GM12865 (cell line): Measurements from ENCODE around the gene MCC.

ENCODE experiments used
- DNase-seq: peaks from one replicate; pipeline ENCODE4 v3.0.0; 2010; ENCODE audit warnings: low read depth
- H3K4me3 ChIP-seq: 2 replicates; pipeline ENCODE4 v1.5.1; 2011; ENCODE audit warnings: mild to moderate bottlenecking, low read depth, low read length, control low read depth
- TF ChIP-seq, protein P1 (sequence below): IDR thresholded peaks from 2 replicates; pipeline ENCODE4 v1.5.1; 2011; ENCODE audit warnings: low read length, control low read depth, low read depth, inconsistent platforms; ENCODE audit not compliant: insufficient read depth; ENCODE audit errors: missing control alignments

Gene MCC

DNA sequence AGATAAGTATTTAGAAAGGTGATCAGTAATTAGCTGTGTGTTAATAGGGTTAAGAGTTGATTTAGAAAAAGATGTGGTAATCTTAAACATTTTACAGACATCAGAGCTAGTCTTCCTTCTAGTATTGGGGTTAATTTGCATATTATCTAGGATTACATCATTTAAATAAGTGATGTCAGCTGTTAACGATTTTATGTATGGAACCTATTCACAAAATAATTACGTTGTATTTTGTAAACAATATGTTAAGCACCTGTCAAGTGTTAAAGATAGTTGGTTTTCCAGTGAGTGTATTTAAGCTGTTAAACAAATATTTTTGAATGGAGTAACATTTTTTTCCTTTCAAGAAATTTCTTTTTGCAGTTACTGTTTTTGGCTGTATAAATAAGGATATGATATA is 509.4 kb downstream of the MCC start:
- peak overlapping the region; percentile 93 for H3K4me3 ChIP-seq
- TF ChIP-seq, protein P1, sequence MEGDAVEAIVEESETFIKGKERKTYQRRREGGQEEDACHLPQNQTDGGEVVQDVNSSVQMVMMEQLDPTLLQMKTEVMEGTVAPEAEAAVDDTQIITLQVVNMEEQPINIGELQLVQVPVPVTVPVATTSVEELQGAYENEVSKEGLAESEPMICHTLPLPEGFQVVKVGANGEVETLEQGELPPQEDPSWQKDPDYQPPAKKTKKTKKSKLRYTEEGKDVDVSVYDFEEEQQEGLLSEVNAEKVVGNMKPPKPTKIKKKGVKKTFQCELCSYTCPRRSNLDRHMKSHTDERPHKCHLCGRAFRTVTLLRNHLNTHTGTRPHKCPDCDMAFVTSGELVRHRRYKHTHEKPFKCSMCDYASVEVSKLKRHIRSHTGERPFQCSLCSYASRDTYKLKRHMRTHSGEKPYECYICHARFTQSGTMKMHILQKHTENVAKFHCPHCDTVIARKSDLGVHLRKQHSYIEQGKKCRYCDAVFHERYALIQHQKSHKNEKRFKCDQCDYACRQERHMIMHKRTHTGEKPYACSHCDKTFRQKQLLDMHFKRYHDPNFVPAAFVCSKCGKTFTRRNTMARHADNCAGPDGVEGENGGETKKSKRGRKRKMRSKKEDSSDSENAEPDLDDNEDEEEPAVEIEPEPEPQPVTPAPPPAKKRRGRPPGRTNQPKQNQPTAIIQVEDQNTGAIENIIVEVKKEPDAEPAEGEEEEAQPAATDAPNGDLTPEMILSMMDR = no peak
- no peak for DNase-seq

DNA sequence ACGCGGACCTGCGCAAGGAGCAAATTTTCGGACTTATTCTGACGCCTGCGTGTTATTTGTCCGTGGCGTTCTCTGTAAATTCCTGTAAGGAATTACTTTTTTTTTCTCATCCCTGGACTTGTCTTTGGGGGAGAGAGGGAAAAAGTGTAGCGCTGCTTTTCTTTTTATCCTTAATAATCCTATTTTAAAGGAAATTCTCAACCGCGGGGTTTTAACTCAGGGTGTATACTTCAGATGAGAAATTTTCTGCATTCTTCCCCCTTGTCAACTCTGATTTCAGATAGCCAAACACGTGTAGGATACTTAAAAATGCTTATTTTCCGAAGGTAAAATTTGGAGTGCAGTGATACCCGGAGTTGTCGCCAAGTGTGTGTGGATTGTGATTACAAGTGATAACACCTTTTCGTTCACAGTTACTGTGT is 510.8 kb downstream of the MCC start:
- TF ChIP-seq, protein P1 = no peak
- DNase-seq = no peak
- peak overlapping the region; percentile 93 for H3K4me3 ChIP-seq

DNA sequence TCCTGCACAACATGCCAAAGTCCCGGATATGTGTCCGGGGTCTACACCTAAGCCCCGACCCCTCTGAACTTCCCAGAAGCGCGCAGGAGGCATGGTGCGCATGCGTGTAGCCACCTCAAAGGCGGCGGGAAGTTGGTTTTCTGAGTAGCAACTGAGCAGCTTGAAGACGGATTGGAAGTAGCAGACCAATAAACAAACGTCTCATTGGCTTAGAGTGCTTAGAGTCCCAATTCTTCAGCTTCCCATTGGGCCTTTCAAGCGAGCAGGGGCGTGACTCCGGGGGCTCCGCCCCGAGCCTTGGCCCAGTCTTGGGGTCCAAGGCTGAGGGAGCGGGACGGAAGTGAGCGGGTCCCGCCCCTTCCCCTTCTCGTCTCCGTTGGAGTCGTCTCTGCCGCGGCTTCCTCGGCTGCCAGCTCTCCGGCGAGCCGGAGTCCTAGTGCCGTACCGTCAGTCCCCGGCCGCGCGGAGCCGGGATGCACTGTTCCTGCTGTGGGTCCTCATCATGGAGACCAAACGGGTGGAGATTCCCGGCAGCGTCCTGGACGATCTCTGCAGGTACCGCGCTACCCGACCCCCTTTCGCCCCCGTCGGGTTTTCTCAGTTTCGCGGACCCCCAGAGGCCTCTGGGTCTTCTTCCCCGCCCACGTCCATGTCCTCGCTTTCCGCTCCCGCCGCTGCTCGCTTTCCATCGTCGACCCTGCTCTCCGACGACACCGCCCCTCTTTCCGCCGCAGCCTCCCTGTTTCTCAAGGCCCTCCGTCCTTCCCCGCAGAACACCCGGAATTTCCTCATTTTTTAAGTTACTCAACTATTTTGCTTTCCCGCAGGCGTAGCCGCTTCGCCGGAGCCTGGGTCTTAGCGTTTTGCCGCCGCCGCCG is 511.6 kb downstream of the MCC start, which contains the start of gene DCP2:
TSS of gene DCP2 (plus strand) at position 367 of the 878 bp plus-strand sequence. CDS start at position 503, 136 bp downstream.
- peak; percentile 99 for DNase-seq
- H3K4me3 ChIP-seq = peak within 1 kb of the TSS; percentile 93
- TF ChIP-seq, protein P1 = no peak

DNA sequence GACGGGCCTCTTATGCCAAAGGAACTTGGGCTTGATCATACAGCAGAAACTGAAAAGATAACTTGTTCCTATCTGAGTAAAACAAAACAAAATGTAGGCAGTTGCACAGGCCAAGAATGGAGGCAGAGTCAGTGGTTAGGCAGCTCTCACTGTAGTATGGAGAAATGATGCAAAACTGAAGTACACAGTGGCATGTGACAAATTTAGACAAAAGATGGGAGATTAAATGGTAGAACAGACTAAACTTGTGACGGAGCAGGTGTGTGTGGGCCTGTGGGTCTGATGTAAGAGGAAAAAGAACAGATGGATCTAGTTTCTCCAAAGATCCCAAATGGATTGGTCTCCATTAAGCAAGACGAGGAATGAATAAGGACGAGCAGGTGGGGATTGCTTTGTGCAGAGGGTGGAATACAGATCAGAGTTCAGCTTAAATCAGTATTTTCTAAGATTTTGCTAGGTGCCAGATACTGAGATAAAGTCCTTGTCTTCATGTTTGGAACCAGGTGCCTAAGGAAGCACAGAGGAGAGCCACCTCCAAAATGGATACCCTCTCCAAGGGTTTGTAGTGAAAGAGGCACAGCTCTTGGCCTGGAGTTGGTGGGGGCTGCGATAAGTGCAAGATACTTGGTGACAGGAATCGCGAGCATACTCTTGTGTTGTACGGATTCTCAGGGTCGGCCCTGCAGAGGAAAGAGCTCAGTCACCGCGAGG is 512.4 kb downstream of the MCC start:
- TF ChIP-seq, protein P1 = no peak
- DNase-seq = no peak
- peak overlapping the region; percentile 93 for H3K4me3 ChIP-seq

DNA sequence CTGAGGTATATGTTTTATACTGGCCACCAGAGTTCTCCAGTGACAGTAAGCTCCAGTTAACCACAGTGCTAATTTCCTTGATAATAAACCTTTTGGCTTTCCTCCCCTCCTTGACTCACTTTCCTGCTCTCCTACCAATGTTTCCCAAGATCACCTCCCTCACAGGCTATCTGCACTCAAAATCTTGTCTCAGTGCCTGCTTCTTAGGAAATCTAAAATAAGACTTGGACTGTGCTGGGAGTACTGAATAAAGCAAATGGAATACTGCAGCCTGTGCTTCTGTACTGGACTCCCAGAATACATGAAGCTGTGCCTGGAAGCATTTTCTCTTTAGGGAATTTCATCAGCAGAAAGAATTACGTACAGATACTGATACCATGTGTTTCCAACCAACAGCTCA is 513.4 kb downstream of the MCC start:
- TF ChIP-seq, protein P1 = no peak
- DNase-seq = no peak
- H3K4me3 ChIP-seq = no peak overlapping the region

DNA sequence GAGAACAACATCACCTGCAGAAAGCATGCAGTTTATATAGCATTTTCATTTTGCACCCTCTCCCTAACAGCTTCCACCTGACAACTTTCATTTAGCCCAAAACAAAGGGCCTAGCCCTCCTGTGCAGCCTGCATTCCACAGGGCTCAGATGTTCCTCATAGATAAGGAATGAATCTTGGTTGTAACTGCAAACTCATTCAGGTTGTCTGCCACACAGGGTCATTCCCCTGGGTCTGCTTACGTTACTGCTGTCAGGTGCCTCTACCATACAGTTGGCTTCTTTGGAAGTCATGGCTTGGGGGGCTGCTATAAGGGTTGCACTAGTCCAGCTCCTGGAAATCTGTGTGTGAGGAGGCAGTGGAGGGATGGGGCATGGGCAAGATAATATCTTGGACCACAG is 514.3 kb downstream of the MCC start:
- no peak for DNase-seq
- H3K4me3 ChIP-seq = no peak overlapping the region
- TF ChIP-seq, protein P1 = no peak

DNA sequence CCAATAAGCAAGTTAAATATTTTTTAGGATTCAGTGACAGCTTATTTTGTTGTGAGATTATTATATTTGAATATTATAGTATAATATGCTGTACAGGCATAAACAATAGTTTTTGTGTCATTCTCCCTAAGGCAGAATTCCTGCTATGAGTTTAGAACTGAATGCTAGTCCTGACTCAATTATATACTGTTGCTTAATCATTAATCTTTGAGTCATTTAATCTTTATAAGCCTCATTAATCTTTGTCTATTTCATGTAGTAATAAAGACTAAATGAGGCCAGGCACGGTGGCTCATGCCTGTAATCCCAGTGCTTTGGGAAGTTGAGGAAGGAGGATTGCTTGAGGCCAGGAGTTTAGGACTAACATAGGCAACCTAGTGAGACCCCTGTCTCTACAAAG is 515.2 kb downstream of the MCC start:
- no peak overlapping the region for H3K4me3 ChIP-seq
- TF ChIP-seq, protein P1 = no peak
- DNase-seq = no peak
